Effector CD4-positive, alpha-beta T cell (primary cell): ENCODE data around the gene ATG7.
"Not testable (repeated sequence)": the region's sequence is repeated elsewhere in the genome, so short reads cannot be mapped to it uniquely, and the experiment has no call there.

ENCODE experiments used
- DNase-seq: peaks from one replicate; pipeline ENCODE4 v3.0.0-alpha.2; 2020

ATG7 gene

GRCh38 chr3:11437506-11437905, 165.3 kb downstream of the ATG7 start:
- no peak for DNase-seq

GRCh38 chr3:11438646-11439045, 166.4 kb downstream of the ATG7 start:
- DNase-seq = no peak

GRCh38 chr3:11441346-11441745, 169.1 kb downstream of the ATG7 start:
- not testable (repeated sequence) for DNase-seq

- DNase-seq = no peak
These were observed 172.2 kb downstream of the ATG7 start for GRCh38 chr3:11444404-11444803.

- not testable (repeated sequence) for DNase-seq
These were observed 173.0 kb downstream of the ATG7 start for GRCh38 chr3:11445193-11445592.

GRCh38 chr3:11445883-11446282, 173.7 kb downstream of the ATG7 start:
- no peak for DNase-seq

GRCh38 chr3:11447584-11448200, 175.5 kb downstream of the ATG7 start:
- no peak for DNase-seq

GRCh38 chr3:11450015-11450414, 177.8 kb downstream of the ATG7 start:
- no peak for DNase-seq

- no peak for DNase-seq
These were observed 180.1 kb downstream of the ATG7 start for GRCh38 chr3:11452312-11452711.

- DNase-seq = no peak
These were observed 181.0 kb downstream of the ATG7 start for GRCh38 chr3:11452885-11453847.

GRCh38 chr3:11455956-11456355, 183.8 kb downstream of the ATG7 start:
- DNase-seq = no peak

- no peak for DNase-seq
These were observed 184.9 kb downstream of the ATG7 start for GRCh38 chr3:11457135-11457534.

GRCh38 chr3:11459186-11459824, 187.1 kb downstream of the ATG7 start:
- no peak for DNase-seq

GRCh38 chr3:11461226-11461625, 189.0 kb downstream of the ATG7 start:
- DNase-seq = no peak

- DNase-seq = not testable (repeated sequence)
These were observed 190.5 kb downstream of the ATG7 start for GRCh38 chr3:11462673-11463072.

- DNase-seq = no peak
These were observed 191.4 kb downstream of the ATG7 start for GRCh38 chr3:11463591-11463990.

- DNase-seq = no peak
These were observed 192.2 kb downstream of the ATG7 start for GRCh38 chr3:11464356-11464755.

- no peak for DNase-seq
These were observed 193.8 kb downstream of the ATG7 start for GRCh38 chr3:11465744-11466616.

- no peak for DNase-seq
These were observed 195.7 kb downstream of the ATG7 start for GRCh38 chr3:11467875-11468274.

- no peak for DNase-seq
These were observed 198.0 kb downstream of the ATG7 start for GRCh38 chr3:11470031-11470853.

- DNase-seq = no peak
These were observed 203.1 kb downstream of the ATG7 start for GRCh38 chr3:11475324-11475723.

GRCh38 chr3:11476735-11477144, 204.5 kb downstream of the ATG7 start:
- no peak for DNase-seq
